NT2/D1 (cell line): ENCODE results near the gene OR52A5.

Experiments
- SUZ12 ChIP-seq: IDR thresholded peaks from 2 replicates; pipeline ENCODE4 v1.6.1; 2011; ENCODE audit not compliant: insufficient read length, insufficient read depth; ENCODE audit errors: extremely low read depth
- YY1 ChIP-seq: IDR thresholded peaks from 2 replicates; pipeline ENCODE4 v1.6.1; 2011; ENCODE audit not compliant: insufficient read length, insufficient read depth
- ZNF274 ChIP-seq: IDR thresholded peaks from 2 replicates; pipeline ENCODE4 v1.6.1; 2011; ENCODE audit warnings: mild to moderate bottlenecking, low read depth, low read length

DNA sequence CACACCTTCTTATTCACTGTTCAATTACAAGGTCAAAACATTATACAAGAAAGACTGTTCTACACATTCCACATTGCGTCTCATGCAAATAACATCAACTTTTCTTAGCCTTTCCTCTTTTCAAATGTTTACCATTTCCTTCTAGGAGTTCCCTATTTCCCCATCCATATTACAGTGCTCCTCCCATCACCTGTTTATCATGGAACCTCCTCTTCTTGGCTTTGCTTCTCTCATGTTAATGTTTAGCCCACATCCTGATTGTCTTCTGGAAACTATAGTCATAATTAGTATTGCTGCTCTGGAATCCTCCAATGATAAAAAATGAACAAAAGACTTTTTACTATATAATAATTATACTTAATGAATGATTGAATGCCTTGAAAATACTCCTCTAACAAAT, 47.5 kb downstream of the OR52A5 start:
- no peak for TF ChIP-seq YY1
- no peak for TF ChIP-seq ZNF274
- TF ChIP-seq SUZ12, result no peak
